Gastrocnemius medialis (tissue), 4 donors: Measurements from ENCODE around the gene USP44.

Experiments
- POLR2A ChIP-seq, 2 donors: fragments of 450-650 bp; IDR thresholded peaks; one replicate each; pipeline ENCODE4 v1.6.1; 2017; ENCODE audit warnings: antibody characterized with exemption in 2 of 2, mild to moderate bottlenecking in 2 of 2, moderate library complexity in 2 of 2
- TF ChIP-seq, protein P1 (sequence below), 5 experiments: fragments of 450-650 bp in 3 of 5; fragments of 200-600 bp in 2 of 5; sonication (generic) in 2 of 5; IDR thresholded peaks in 4 of 5; conservative IDR thresholded peaks in 1 of 5; 1 replicate in 4 of 5; 2 replicates in 1 of 5; pipeline ENCODE4 v1.5.1; 2016 to 2019; ENCODE audit warnings: antibody characterized with exemption in 5 of 5, mild to moderate bottlenecking in 3 of 5, moderate library complexity in 3 of 5

DNA sequence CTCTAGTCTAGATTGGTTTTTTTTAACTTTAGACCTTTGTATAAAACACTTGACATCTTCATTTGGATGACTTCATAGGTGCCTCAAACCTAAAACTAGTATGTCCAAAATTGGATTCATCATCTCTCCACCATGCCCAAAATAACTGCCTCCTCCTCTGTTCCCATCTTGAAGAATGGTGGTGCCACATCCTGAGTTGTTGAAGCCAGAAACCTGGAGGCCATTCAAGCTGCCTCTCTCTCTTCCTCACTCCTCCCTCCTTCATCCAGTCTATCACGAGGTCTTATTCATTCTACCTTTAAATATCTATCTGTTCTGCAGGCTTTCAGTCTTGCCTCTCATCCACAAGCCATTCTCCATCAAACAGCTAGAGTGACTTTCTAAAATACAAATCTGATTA lies 26.5 kb upstream of the USP44 start:
- TF ChIP-seq, protein P1, sequence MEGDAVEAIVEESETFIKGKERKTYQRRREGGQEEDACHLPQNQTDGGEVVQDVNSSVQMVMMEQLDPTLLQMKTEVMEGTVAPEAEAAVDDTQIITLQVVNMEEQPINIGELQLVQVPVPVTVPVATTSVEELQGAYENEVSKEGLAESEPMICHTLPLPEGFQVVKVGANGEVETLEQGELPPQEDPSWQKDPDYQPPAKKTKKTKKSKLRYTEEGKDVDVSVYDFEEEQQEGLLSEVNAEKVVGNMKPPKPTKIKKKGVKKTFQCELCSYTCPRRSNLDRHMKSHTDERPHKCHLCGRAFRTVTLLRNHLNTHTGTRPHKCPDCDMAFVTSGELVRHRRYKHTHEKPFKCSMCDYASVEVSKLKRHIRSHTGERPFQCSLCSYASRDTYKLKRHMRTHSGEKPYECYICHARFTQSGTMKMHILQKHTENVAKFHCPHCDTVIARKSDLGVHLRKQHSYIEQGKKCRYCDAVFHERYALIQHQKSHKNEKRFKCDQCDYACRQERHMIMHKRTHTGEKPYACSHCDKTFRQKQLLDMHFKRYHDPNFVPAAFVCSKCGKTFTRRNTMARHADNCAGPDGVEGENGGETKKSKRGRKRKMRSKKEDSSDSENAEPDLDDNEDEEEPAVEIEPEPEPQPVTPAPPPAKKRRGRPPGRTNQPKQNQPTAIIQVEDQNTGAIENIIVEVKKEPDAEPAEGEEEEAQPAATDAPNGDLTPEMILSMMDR (IDR thresholded peaks at IDR 0.05 in 4 of 5, conservative IDR thresholded peaks at IDR 0.05 in 1 of 5): no peak
- no peak for TF ChIP-seq POLR2A (IDR thresholded peaks at IDR 0.05)
